ENCODE data around the gene THSD7B.
"Not testable (repeated sequence)": the region's sequence is repeated elsewhere in the genome, so short reads cannot be mapped to it uniquely, and the experiment has no call there.

The THSD7B gene

GRCh38 chr2:137298377-137298776 is 533.0 kb downstream of the THSD7B start:
- H3K27ac ChIP-seq: no peak overlapping the region
- DNase-seq (ENCODE audit: low read depth, low spot score): no peak

- no peak overlapping the region for H3K27ac ChIP-seq
- DNase-seq (ENCODE audit: low read depth, low spot score): no peak
These were observed 535.6 kb downstream of the THSD7B start for GRCh38 chr2:137300987-137301386.

- no peak overlapping the region for H3K27ac ChIP-seq
- no peak for DNase-seq (ENCODE audit: low read depth, low spot score)
These were observed 537.6 kb downstream of the THSD7B start for GRCh38 chr2:137302957-137303356.

GRCh38 chr2:137316075-137316474 is 550.7 kb downstream of the THSD7B start:
- no peak overlapping the region for H3K27ac ChIP-seq

GRCh38 chr2:137321566-137321965 is 556.2 kb downstream of the THSD7B start:
- DNase-seq (ENCODE audit: low read depth, low spot score): no peak
- H3K27ac ChIP-seq: no peak overlapping the region

More at GRCh38 chr2:137316075-137316474, 550.7 kb downstream of the THSD7B start:
- DNase-seq (ENCODE audit: low read depth, low spot score): no peak

- DNase-seq (ENCODE audit: low read depth, low spot score); H3K27ac ChIP-seq: not testable (repeated sequence)
These were observed 566.2 kb downstream of the THSD7B start for GRCh38 chr2:137331562-137331961.

GRCh38 chr2:137333386-137334165 is 568.2 kb downstream of the THSD7B start:
- DNase-seq (ENCODE audit: low read depth, low spot score): peak; percentile 14
- H3K27ac ChIP-seq: peak overlapping the region; percentile 59

- no peak overlapping the region for H3K27ac ChIP-seq
- no peak for DNase-seq (ENCODE audit: low read depth, low spot score)
These were observed 570.7 kb downstream of the THSD7B start for GRCh38 chr2:137336067-137336466.

GRCh38 chr2:137339051-137339450 is 573.7 kb downstream of the THSD7B start:
- no peak for DNase-seq (ENCODE audit: low read depth, low spot score)
- no peak overlapping the region for H3K27ac ChIP-seq

GRCh38 chr2:137345994-137346393 is 580.6 kb downstream of the THSD7B start:
- no peak for DNase-seq (ENCODE audit: low read depth, low spot score)
- no peak overlapping the region for H3K27ac ChIP-seq

GRCh38 chr2:137348301-137348700 is 583.0 kb downstream of the THSD7B start:
- H3K27ac ChIP-seq: no peak overlapping the region
- peak; percentile 2 for DNase-seq (ENCODE audit: low read depth, low spot score)

- no peak overlapping the region for H3K27ac ChIP-seq
- DNase-seq (ENCODE audit: low read depth, low spot score): no peak
These were observed 592.3 kb downstream of the THSD7B start for GRCh38 chr2:137357634-137358033.

GRCh38 chr2:137367361-137367760 is 602.0 kb downstream of the THSD7B start:
- no peak overlapping the region for H3K27ac ChIP-seq
- no peak for DNase-seq (ENCODE audit: low read depth, low spot score)

GRCh38 chr2:137369106-137369505 is 603.8 kb downstream of the THSD7B start:
- H3K27ac ChIP-seq: no peak overlapping the region
- DNase-seq (ENCODE audit: low read depth, low spot score): no peak

GRCh38 chr2:137379186-137379585 is 613.8 kb downstream of the THSD7B start:
- no peak overlapping the region for H3K27ac ChIP-seq
- no peak for DNase-seq (ENCODE audit: low read depth, low spot score)

GRCh38 chr2:137380610-137381009 is 615.3 kb downstream of the THSD7B start:
- no peak overlapping the region for H3K27ac ChIP-seq
- DNase-seq (ENCODE audit: low read depth, low spot score): peak; percentile 75

- H3K27ac ChIP-seq: no peak overlapping the region
- DNase-seq (ENCODE audit: low read depth, low spot score): no peak
These were observed 616.4 kb downstream of the THSD7B start for GRCh38 chr2:137381731-137382130.

- no peak overlapping the region for H3K27ac ChIP-seq
- DNase-seq (ENCODE audit: low read depth, low spot score): no peak
These were observed 618.0 kb downstream of the THSD7B start for GRCh38 chr2:137383391-137383790.

GRCh38 chr2:137387044-137387443 is 621.7 kb downstream of the THSD7B start:
- H3K27ac ChIP-seq: no peak overlapping the region
- no peak for DNase-seq (ENCODE audit: low read depth, low spot score)

GRCh38 chr2:137405496-137405895 is 640.2 kb downstream of the THSD7B start:
- DNase-seq (ENCODE audit: low read depth, low spot score): no peak
- no peak overlapping the region for H3K27ac ChIP-seq

- DNase-seq (ENCODE audit: low read depth, low spot score): no peak
- no peak overlapping the region for H3K27ac ChIP-seq
These were observed 646.2 kb downstream of the THSD7B start for GRCh38 chr2:137411585-137411984.

GRCh38 chr2:137420744-137421143 is 655.4 kb downstream of the THSD7B start:
- DNase-seq (ENCODE audit: low read depth, low spot score): no peak
- H3K27ac ChIP-seq: no peak overlapping the region

Data from epithelial cell of prostate (primary cell).